ENCODE measurements around the gene YPEL5. TPM values are rescaled to one million over a fixed set of nuclear protein-coding genes. Genes with fewer than 3 reads are reported as not detected.
A peak's percentile ranks its signal among the peaks of the same experiment; 100 is the strongest.

The YPEL5 gene
- total RNA-seq, 1 donor from 2014 or later = 101 TPM

GRCh38 chr2:30208453-30208852 is 61.6 kb downstream of the YPEL5 start:
- H3K27me3 ChIP-seq = no peaks in the 10 kb centered on the region
- peaks cover 4% of the 10 kb centered on the region for H3K4me1 ChIP-seq
- H3K27ac ChIP-seq = no peak overlapping the region
- ATAC-seq = peak; percentile 91
- no peak overlapping the region for H3K4me3 ChIP-seq
- TF ChIP-seq CTCF (IDR thresholded peaks at IDR 0.05) = peak; percentile 92
- no peaks in the 10 kb centered on the region for H3K36me3 ChIP-seq
- no peak for DNase-seq
- H3K9me3 ChIP-seq = no peaks in the 10 kb centered on the region
- intact Hi-C loops (cut with DNase I) = loop anchor here (5.0 kb wide), 1 partner anchor 499 kb away; no protein-coding TSS in a partner anchor

- H3K27ac ChIP-seq = no peak overlapping the region
- no peak for TF ChIP-seq CTCF (IDR thresholded peaks at IDR 0.05)
- no peak for ATAC-seq
- no peaks in the 10 kb centered on the region for H3K9me3 ChIP-seq
- intact Hi-C loops (cut with DNase I) = loop anchor here (5.0 kb wide), 1 partner anchor 498 kb away; no protein-coding TSS in a partner anchor
- no peak for DNase-seq
- H3K4me3 ChIP-seq = no peak overlapping the region
- no peaks in the 10 kb centered on the region for H3K27me3 ChIP-seq
- no peaks in the 10 kb centered on the region for H3K36me3 ChIP-seq
- peaks cover 4% of the 10 kb centered on the region for H3K4me1 ChIP-seq
Measured at GRCh38 chr2:30209227-30209626, 62.4 kb downstream of the YPEL5 start.

Other genes with a start within 250 kb of the YPEL5 start
- not detected for gene ALK, start 225.4 kb upstream of the YPEL5 start, total RNA-seq
- gene LBH, start 84.5 kb downstream of the YPEL5 start, total RNA-seq = 272 TPM

All from upper lobe of right lung (tissue), 1 donor.